OCI-LY1 (cell line): Measurements from ENCODE around the gene TXNL1.

Experiments used
- H2AFZ ChIP-seq: fragments of 200-600 bp; sonication (generic), shearing (Covaris generic); 2 replicates; pipeline ENCODE4 v1.6.0; 2014; ENCODE audit warnings: antibody characterized with exemption, mild to moderate bottlenecking, low read length
- H3F3A ChIP-seq: fragments of 200-600 bp; sonication (generic), shearing (Covaris generic); 2 replicates; pipeline ENCODE4 v1.6.0; 2014; ENCODE audit warnings: mild to moderate bottlenecking, antibody characterized with exemption, low read length, moderate library complexity; ENCODE audit not compliant: insufficient read depth
- H3K27ac ChIP-seq: fragments of 200-600 bp; sonication (generic); 2 replicates; pipeline ENCODE4 v1.5.1; 2014; ENCODE audit warnings: low read length, mixed run types, mild to moderate bottlenecking, low read depth; ENCODE audit not compliant: poor library complexity, severe bottlenecking
- H3K27me3 ChIP-seq: fragments of 200-600 bp; sonication (generic); 2 replicates; pipeline ENCODE4 v1.6.0; 2014; ENCODE audit warnings: antibody characterized with exemption, mild to moderate bottlenecking, low read length, moderate library complexity; ENCODE audit not compliant: insufficient read depth
- H3K36me3 ChIP-seq: fragments of 200-600 bp; sonication (generic); 2 replicates; pipeline ENCODE4 v1.6.1; 2014; ENCODE audit warnings: mild to moderate bottlenecking, antibody characterized with exemption, low read length, moderate library complexity, mixed read lengths; ENCODE audit not compliant: insufficient read depth
- H3K4me1 ChIP-seq: fragments of 200-600 bp; sonication (generic); 2 replicates; pipeline ENCODE4 v1.5.1; 2014; ENCODE audit warnings: mild to moderate bottlenecking, low read length, moderate library complexity; ENCODE audit not compliant: insufficient read depth, severe bottlenecking
- H3K4me2 ChIP-seq: fragments of 200-600 bp; sonication (generic), shearing (Covaris generic); 2 replicates; pipeline ENCODE4 v1.6.1; 2014; ENCODE audit warnings: low read length
- H3K4me3 ChIP-seq: fragments of 200-600 bp; sonication (generic); 2 replicates; pipeline ENCODE4 v1.5.1; 2014; ENCODE audit warnings: low read length, low read depth, mild to moderate bottlenecking, mixed read lengths; ENCODE audit not compliant: poor library complexity, severe bottlenecking
- H3K79me2 ChIP-seq: fragments of 200-600 bp; shearing (Covaris generic); 2 replicates; pipeline ENCODE4 v1.6.1; 2016; ENCODE audit warnings: mixed run types, low read length, mixed read lengths; ENCODE audit not compliant: insufficient read depth
- H3K9ac ChIP-seq: fragments of 200-600 bp; sonication (generic), shearing (Covaris generic); 2 replicates; pipeline ENCODE4 v1.6.1; 2014; ENCODE audit warnings: mild to moderate bottlenecking, low read length, mixed read lengths
- H3K9me2 ChIP-seq: fragments of 200-600 bp; sonication (generic), shearing (Covaris generic); 2 replicates; pipeline ENCODE4 v1.6.1; 2014; ENCODE audit warnings: low read depth, mild to moderate bottlenecking, low read length, mixed read lengths
- H3K9me3 ChIP-seq: fragments of 200-600 bp; shearing (Covaris generic); 2 replicates; pipeline ENCODE4 v1.6.1; 2014; ENCODE audit warnings: low read length, mixed read lengths
- H4K20me1 ChIP-seq: fragments of 200-600 bp; sonication (generic), shearing (Covaris generic); 2 replicates; pipeline ENCODE4 v1.6.0; 2016; ENCODE audit warnings: mild to moderate bottlenecking, low read length; ENCODE audit not compliant: insufficient read depth
- EZH2 ChIP-seq: fragments of 200-600 bp; sonication (generic), shearing (Covaris generic); IDR thresholded peaks from 2 replicates; pipeline ENCODE4 v1.8.0; 2017; ENCODE audit warnings: borderline replicate concordance, mixed run types, mild to moderate bottlenecking, antibody characterized with exemption, low read length, moderate library complexity, mixed read lengths
- TF ChIP-seq, protein P1 (sequence below): fragments of 200-600 bp; sonication (generic), shearing (Covaris generic); IDR thresholded peaks from 2 replicates; pipeline ENCODE4 v1.5.1; 2017; ENCODE audit warnings: mild to moderate bottlenecking, antibody characterized with exemption, low read length, moderate library complexity, mixed read lengths

TXNL1 gene

DNA sequence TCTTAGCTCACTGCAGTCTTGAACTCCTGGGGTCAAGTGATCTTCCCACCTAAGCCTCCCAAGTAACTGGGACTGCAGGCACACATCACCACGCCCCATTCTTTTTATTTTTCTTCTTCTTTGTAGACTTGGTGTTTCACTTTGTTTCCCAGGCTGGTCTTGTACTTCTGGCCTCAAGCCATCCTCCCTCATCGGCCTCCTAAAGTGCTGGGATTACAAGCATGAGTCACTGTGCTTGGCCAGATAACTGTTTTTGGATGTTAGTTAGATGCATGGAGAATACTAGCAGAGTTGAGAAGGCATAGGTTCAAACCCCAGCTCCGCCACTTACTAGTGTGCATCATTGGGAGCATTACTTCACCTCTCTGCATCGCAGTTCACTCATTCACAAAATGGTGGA lies 88.3 kb downstream of the TXNL1 start:
- Histone ChIP-seq H3K9me3 (no peaks in the 10 kb centered on the region), H3K4me3 (no peak overlapping the region), H3K79me2 (no peaks in the 10 kb centered on the region), H3K9me2 (no peaks in the 10 kb centered on the region), H3K4me2 (no peak overlapping the region), H2AFZ (no peak overlapping the region), H3K36me3 (no peaks in the 10 kb centered on the region), H3K9ac (no peak overlapping the region), H3K27ac (no peak overlapping the region), H3F3A (no peaks in the 10 kb centered on the region), H4K20me1 (no peaks in the 10 kb centered on the region), H3K27me3 (no peaks in the 10 kb centered on the region), H3K4me1 (no peaks in the 10 kb centered on the region)
- no peak for TF ChIP-seq EZH2
- TF ChIP-seq, protein P1, sequence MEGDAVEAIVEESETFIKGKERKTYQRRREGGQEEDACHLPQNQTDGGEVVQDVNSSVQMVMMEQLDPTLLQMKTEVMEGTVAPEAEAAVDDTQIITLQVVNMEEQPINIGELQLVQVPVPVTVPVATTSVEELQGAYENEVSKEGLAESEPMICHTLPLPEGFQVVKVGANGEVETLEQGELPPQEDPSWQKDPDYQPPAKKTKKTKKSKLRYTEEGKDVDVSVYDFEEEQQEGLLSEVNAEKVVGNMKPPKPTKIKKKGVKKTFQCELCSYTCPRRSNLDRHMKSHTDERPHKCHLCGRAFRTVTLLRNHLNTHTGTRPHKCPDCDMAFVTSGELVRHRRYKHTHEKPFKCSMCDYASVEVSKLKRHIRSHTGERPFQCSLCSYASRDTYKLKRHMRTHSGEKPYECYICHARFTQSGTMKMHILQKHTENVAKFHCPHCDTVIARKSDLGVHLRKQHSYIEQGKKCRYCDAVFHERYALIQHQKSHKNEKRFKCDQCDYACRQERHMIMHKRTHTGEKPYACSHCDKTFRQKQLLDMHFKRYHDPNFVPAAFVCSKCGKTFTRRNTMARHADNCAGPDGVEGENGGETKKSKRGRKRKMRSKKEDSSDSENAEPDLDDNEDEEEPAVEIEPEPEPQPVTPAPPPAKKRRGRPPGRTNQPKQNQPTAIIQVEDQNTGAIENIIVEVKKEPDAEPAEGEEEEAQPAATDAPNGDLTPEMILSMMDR = no peak
